Loucy (cell line): ENCODE measurements around the gene TRIM51G.
"Not testable (repeated sequence)": the region's sequence is repeated elsewhere in the genome, so short reads cannot be mapped to it uniquely, and the experiment has no call there.

Experiments used
- EZH2phosphoT487 ChIP-seq: fragments of 200-600 bp; IDR thresholded peaks from 2 replicates; pipeline ENCODE4 v1.6.1; 2018; ENCODE audit warnings: antibody characterized with exemption, mild to moderate bottlenecking, moderate library complexity, borderline replicate concordance
- TF ChIP-seq, protein P1 (sequence below): fragments of 200-600 bp; sonication (generic); conservative IDR thresholded peaks from 2 replicates; pipeline ENCODE4 v1.5.1; 2014; ENCODE audit warnings: mild to moderate bottlenecking, antibody characterized with exemption, low read length

DNA sequence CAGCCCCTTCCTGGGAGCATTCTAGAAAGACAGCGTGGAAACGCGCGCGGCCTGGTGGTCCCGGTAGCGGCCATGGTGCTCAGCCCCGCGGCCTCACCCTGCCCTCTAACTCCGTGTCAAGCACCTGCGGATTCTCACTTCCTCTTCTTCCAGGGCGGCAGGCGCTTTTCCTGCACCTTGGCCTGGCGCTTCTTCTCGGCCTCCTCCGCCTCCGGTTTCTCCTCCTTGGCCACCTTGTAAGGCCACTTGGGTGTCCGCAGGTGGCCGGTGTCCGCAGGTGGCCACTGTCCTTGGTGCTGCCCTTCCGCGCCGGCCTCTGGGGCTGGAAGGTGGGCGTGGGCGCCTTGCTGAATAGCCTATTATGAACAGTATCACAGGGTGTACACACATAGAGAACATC is 15.1 kb downstream of the TRIM51G start:
- TF ChIP-seq, protein P1, sequence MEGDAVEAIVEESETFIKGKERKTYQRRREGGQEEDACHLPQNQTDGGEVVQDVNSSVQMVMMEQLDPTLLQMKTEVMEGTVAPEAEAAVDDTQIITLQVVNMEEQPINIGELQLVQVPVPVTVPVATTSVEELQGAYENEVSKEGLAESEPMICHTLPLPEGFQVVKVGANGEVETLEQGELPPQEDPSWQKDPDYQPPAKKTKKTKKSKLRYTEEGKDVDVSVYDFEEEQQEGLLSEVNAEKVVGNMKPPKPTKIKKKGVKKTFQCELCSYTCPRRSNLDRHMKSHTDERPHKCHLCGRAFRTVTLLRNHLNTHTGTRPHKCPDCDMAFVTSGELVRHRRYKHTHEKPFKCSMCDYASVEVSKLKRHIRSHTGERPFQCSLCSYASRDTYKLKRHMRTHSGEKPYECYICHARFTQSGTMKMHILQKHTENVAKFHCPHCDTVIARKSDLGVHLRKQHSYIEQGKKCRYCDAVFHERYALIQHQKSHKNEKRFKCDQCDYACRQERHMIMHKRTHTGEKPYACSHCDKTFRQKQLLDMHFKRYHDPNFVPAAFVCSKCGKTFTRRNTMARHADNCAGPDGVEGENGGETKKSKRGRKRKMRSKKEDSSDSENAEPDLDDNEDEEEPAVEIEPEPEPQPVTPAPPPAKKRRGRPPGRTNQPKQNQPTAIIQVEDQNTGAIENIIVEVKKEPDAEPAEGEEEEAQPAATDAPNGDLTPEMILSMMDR, result not testable (repeated sequence)
- TF ChIP-seq EZH2phosphoT487, result not testable (repeated sequence)
